GM12892 (cell line): Measurements from ENCODE around the gene PIK3C2A.

Source experiments
- DNase-seq: peaks from one replicate; pipeline ENCODE4 v3.0.0; 2011; ENCODE audit not compliant: insufficient read length
- FAIRE-seq: peaks from 2 replicates; lab custom pipeline; 2011; peaks lifted over from hg19 to GRCh38; lab: Jason Lieb, UNC
- POLR2A ChIP-seq: IDR thresholded peaks from 2 replicates; pipeline ENCODE4 v1.6.1; 2011; ENCODE audit warnings: low read depth, low read length, control low read depth
- POLR2AphosphoS5 ChIP-seq: IDR thresholded peaks from 2 replicates; pipeline ENCODE4 v1.6.1; 2011; ENCODE audit warnings: low read depth, low read length, control low read depth
- TAF1 ChIP-seq: IDR thresholded peaks from 2 replicates; pipeline ENCODE4 v1.6.1; 2011; ENCODE audit warnings: low read depth, mild to moderate bottlenecking, control low read depth, low read length, borderline replicate concordance

Gene PIK3C2A

DNA sequence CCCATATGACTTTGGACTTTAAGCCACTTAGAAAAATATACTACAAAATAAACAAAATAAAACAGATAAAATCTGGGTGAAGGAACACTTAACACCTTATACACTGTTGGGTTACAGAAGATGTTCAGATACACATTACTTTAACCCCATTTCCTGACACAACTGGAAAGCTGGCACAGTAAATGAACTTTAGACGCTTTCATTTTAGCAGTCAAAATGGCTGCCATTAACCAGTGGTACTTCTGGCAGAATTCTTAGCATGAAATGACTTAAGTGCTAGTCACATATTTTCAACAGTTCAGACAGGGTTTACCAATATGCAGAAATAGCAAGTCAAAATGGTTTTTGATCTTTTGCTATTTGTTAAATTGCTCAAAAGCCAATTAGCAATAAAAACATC, 37.9 kb downstream of the PIK3C2A start:
- DNase-seq (no peak), FAIRE-seq (peak; percentile 24)

GRCh38 chr11:17165247-17165890, 42.4 kb downstream of the PIK3C2A start:
- FAIRE-seq (no peak), DNase-seq (no peak)
- TF ChIP-seq POLR2A = no peak
- no peak for TF ChIP-seq TAF1
- TF ChIP-seq POLR2AphosphoS5 = no peak

More for the DNA sequence above, 37.9 kb downstream of the PIK3C2A start:
- TF ChIP-seq POLR2AphosphoS5 (no peak), POLR2A (no peak), TAF1 (no peak)

DNA sequence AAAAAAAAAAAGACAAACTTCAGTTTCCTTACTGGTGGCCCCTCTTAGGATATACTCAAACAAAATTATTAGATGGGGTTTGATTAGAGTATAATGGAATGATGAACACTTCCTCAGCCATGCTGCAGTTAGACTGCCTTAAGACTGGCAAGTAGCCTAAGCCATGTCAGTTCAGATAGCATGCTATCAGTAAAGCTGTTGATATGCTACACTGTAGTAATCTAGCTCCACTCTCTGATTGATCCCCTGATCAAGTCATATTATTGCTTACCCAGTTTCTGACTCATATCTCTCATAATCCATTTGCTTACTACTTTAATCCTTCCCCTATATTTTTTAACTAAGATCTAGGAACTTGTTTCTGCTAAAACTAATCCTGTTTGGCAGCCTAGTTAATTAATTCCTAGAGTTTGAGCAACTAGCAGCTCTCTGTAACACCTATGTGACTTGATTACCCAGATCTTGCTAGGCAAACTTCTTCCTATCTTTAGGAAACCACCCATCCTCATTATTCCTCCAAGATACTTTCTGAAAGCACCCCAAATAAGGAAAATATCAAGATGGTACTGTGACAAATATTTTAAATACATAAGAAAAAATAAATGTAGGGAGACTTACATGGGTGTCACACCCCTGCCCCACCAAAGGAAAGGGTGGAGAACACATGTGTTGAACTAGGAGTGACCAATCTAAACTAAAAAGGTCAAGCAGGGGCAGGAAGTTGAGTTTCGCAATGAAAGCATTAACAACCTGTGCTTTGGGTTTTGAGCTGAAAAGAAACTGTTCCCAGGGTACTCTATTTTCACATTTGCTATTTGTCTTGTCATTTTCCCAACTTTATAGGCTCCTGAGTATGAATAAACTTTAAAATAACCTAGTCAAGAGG, 43.2 kb downstream of the PIK3C2A start:
- FAIRE-seq (peak; percentile 46), DNase-seq (no peak)
- TF ChIP-seq TAF1 (no peak), POLR2AphosphoS5 (no peak), POLR2A (no peak)

DNA sequence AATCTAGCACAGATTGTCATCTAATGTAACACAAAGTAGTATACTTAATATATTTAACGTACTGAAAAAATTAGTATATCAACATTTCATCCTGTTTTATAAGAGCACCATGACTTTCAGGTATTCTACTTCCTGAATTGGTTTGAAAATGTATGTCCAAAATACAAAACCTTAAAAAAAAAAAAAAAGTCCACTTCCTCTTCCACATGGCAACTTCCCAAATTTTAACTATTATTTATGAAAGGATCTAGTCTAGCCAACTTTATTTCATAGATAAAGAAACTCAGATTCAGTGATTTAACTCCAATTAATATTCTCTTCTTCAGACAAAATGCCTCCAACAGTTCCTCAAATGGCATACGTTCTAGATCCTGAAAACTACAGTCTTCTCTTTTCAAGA, 44.0 kb downstream of the PIK3C2A start:
- no peak for FAIRE-seq
- DNase-seq = no peak
- TF ChIP-seq POLR2A = no peak
- no peak for TF ChIP-seq POLR2AphosphoS5
- TF ChIP-seq TAF1 = no peak

- FAIRE-seq = no peak
- no peak for DNase-seq
- no peak for TF ChIP-seq POLR2AphosphoS5
- no peak for TF ChIP-seq TAF1
- TF ChIP-seq POLR2A = no peak
These were observed 44.5 kb downstream of the PIK3C2A start for GRCh38 chr11:17163291-17163690.

GRCh38 chr11:17162376-17162775, 45.4 kb downstream of the PIK3C2A start:
- no peak for DNase-seq
- no peak for TF ChIP-seq POLR2AphosphoS5
- no peak for TF ChIP-seq POLR2A
- no peak for TF ChIP-seq TAF1
- peak; percentile 74 for FAIRE-seq

- FAIRE-seq = no peak
- DNase-seq = no peak
- TF ChIP-seq TAF1 (no peak), POLR2A (no peak), POLR2AphosphoS5 (no peak)
These were observed 46.3 kb downstream of the PIK3C2A start for GRCh38 chr11:17161515-17161914.

- TF ChIP-seq POLR2AphosphoS5 = no peak
- no peak for TF ChIP-seq TAF1
- TF ChIP-seq POLR2A = no peak
- DNase-seq (no peak), FAIRE-seq (no peak)
These were observed 48.3 kb downstream of the PIK3C2A start for GRCh38 chr11:17159441-17159840.
